NCI-H2081 (cell line): ENCODE data around the gene CCDC185.

Source experiments
- DNase-seq, 2 experiments: peaks; one replicate each; lab custom pipeline; 2025; lab: John Stamatoyannopoulos, UW

The CCDC185 gene

GRCh38 chr1:223430236-223430635 lies 37.0 kb downstream of the CCDC185 start:
- no peak for DNase-seq

DNA sequence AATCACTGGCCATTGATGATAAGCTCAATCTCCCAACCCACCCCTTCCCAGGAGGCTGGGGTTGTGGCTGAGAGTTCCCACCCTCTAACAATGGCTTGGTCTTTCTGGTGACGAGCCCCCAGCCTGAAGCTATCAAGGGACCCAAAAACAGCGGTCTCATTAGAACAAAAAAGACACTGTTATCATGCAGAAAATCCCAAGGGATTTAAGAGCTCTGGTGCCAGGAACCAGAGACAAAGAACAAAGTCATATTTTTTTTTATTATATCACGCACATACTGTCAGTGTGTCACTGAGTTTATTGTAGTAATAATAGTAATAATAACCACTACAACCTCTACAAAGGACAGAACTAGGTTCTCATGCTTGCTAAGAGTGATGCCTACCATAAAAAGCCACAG lies 43.9 kb downstream of the CCDC185 start:
- DNase-seq: no peak

DNA sequence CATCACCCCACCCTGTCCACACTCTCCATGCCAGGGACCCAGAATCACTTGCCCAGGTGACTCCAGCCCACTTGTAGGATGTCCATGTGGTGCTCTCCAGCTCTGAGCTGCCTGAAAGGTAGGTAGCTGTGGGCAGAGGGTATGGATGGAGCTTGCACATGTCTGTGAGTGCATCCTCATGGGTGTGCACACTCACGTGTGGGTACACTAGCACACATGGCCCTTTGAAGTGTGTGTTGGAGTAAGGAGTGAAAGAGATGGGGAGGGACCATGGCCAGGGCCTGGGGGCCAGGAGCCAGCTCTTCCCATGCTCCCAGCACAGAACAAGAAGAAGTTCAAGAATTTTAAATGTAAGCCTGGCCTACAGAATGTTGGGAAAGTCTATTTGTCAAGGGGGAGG lies 50.2 kb downstream of the CCDC185 start:
- no peak for DNase-seq

DNA sequence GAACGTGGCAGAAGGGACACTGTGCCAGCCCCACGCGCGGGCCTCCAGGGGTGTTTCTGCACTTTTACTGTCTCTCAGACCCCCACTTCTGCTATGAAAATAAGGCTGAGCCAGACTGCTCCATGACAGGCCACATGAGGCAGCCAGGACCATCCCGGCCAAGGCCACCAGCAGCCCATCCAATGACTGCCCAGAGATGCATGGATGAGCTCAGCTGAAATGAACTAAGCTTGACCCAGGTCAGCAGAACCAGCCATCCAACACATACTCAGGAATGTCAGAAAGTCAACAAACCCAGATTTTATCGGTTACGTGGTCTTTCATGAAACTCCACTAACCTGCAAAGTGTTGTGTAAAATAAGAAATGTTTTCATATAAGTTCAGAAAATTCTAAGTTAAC lies 51.2 kb downstream of the CCDC185 start:
- no peak for DNase-seq
